Suprapubic skin (tissue), 4 donors: Measurements from ENCODE around the gene OGT. TPM values are rescaled to one million over a fixed set of nuclear protein-coding genes. Genes with fewer than 3 reads are reported as not detected.

Experiments used
- DNase-seq, 2 donors: peaks; one replicate each; pipeline ENCODE4 v3.0.0-alpha.2; 2019; ENCODE audit warnings: low spot score in 2 of 2
- H3K27ac ChIP-seq: fragments of 200-600 bp; sonication (generic); one replicate; pipeline ENCODE4 v1.5.1; 2019
- H3K27me3 ChIP-seq: fragments of 200-600 bp; sonication (generic); one replicate; pipeline ENCODE4 v1.5.1; 2019
- H3K36me3 ChIP-seq: fragments of 200-600 bp; sonication (generic); one replicate; pipeline ENCODE4 v1.5.1; 2019
- H3K4me1 ChIP-seq: fragments of 200-600 bp; sonication (generic); one replicate; pipeline ENCODE4 v1.5.1; 2019
- H3K4me3 ChIP-seq: fragments of 200-600 bp; sonication (generic); one replicate; pipeline ENCODE4 v1.5.1; 2019; ENCODE audit warnings: mild to moderate bottlenecking
- H3K9me3 ChIP-seq: fragments of 200-600 bp; sonication (generic); one replicate; pipeline ENCODE4 v1.5.1; 2019
- EP300 ChIP-seq: sonication (generic); formaldehyde crosslinking; IDR thresholded peaks from one replicate; pipeline ENCODE4 v1.6.1; 2017; ENCODE audit warnings: antibody characterized with exemption
- POLR2A ChIP-seq, 2 donors: fragments of 450-650 bp; IDR thresholded peaks; one replicate each; pipeline ENCODE4 v1.6.1; 2017; ENCODE audit warnings: antibody characterized with exemption in 2 of 2, mild to moderate bottlenecking in 2 of 2, moderate library complexity in 2 of 2
- POLR2AphosphoS5 ChIP-seq, 3 donors: sonication (generic); formaldehyde crosslinking; IDR thresholded peaks; one replicate each; pipeline ENCODE4 v1.6.1; 2017; ENCODE audit warnings: antibody characterized with exemption in 3 of 3
- WGBS: methylation state at CpG from one replicate; pipeline ENCODE4 v1.1.5; 2018; 5-methylcytosine and 5-hydroxymethylcytosine counted together
- total RNA-seq, 4 donors: library from RNA; depleted of rRNA; stranded (reverse); fragments of >200 nt; gene quantifications; one replicate each; pipeline ENCODE4 v1.1.0, GENCODE V29; 2016
- TF ChIP-seq, protein P1 (sequence below), 2 donors: fragments of 200-600 bp in 1 of 2; fragments of 450-650 bp in 1 of 2; sonication (generic) in 1 of 2; IDR thresholded peaks; one replicate each; pipeline ENCODE4 v1.5.1; 2016 to 2019; ENCODE audit warnings: antibody characterized with exemption in 2 of 2, mild to moderate bottlenecking in 1 of 2, moderate library complexity in 1 of 2

Gene OGT
- total RNA-seq, 4 donors from 2014 or later: 133 to 450 (median 159) TPM

GRCh38 chrX:71616672-71617529 lies 84.0 kb downstream of the OGT start:
- H3K4me3 ChIP-seq: no peak overlapping the region
- DNase-seq: no peak
- H3K27ac ChIP-seq: no peak overlapping the region
- TF ChIP-seq POLR2A (IDR thresholded peaks at IDR 0.05) (no peak), POLR2AphosphoS5 (IDR thresholded peaks at IDR 0.05) (no peak), EP300 (no peak)
- TF ChIP-seq, protein P1, sequence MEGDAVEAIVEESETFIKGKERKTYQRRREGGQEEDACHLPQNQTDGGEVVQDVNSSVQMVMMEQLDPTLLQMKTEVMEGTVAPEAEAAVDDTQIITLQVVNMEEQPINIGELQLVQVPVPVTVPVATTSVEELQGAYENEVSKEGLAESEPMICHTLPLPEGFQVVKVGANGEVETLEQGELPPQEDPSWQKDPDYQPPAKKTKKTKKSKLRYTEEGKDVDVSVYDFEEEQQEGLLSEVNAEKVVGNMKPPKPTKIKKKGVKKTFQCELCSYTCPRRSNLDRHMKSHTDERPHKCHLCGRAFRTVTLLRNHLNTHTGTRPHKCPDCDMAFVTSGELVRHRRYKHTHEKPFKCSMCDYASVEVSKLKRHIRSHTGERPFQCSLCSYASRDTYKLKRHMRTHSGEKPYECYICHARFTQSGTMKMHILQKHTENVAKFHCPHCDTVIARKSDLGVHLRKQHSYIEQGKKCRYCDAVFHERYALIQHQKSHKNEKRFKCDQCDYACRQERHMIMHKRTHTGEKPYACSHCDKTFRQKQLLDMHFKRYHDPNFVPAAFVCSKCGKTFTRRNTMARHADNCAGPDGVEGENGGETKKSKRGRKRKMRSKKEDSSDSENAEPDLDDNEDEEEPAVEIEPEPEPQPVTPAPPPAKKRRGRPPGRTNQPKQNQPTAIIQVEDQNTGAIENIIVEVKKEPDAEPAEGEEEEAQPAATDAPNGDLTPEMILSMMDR (IDR thresholded peaks at IDR 0.05): no peak
- no peaks in the 10 kb centered on the region for H3K27me3 ChIP-seq
- 79% methylated on average over 18 of the region's 43 CpGs for WGBS
- H3K36me3 ChIP-seq: peaks cover 14% of the 10 kb centered on the region
- no peaks in the 10 kb centered on the region for H3K9me3 ChIP-seq
- H3K4me1 ChIP-seq: no peaks in the 10 kb centered on the region

- Histone ChIP-seq H3K4me1 (peaks cover 6% of the 10 kb centered on the region), H3K27me3 (no peaks in the 10 kb centered on the region), H3K9me3 (no peaks in the 10 kb centered on the region), H3K27ac (no peak overlapping the region), H3K36me3 (peaks cover 8% of the 10 kb centered on the region), H3K4me3 (no peak overlapping the region)
- TF ChIP-seq EP300 (no peak), POLR2AphosphoS5 (IDR thresholded peaks at IDR 0.05) (no peak), POLR2A (IDR thresholded peaks at IDR 0.05) (no peak)
- DNase-seq: no peak
- 77% methylated on average over 8 of the region's 8 CpGs for WGBS
Observed at GRCh38 chrX:71617742-71618141, 84.8 kb downstream of the OGT start.

- no peak within 1 kb of the TSS for H3K27ac ChIP-seq
- no peak for DNase-seq
- 70% methylated on average over 2 of the region's 4 CpGs for WGBS
Observed at GRCh38 chrX:71618303-71618721, 85.4 kb downstream of the OGT start, which contains the start of gene CXCR3. TSS of gene CXCR3 (minus strand) at chrX:71618511. CDS start at chrX:71618449, 62 bp downstream.

DNA sequence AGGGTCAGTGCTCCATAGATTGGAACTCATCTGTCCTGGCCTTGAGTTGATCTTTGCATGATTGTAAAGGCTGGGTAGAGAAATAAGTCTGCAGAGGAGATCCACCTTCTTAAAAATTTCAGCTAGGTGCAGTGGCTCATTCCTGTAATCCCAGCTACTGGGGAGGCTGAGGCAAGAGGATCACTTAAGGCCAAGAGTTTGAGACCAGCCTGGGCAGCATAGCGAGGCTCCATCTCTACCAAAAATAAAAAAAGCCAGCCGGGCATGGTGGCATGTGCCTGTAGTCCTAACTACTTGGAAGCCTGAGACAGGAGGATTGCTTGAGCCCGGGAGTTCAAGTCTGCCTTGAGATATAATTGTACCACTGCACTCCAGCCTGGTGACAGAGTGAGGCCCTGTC lies 85.9 kb downstream of the OGT start:
- Histone ChIP-seq H3K27me3 (no peaks in the 10 kb centered on the region), H3K4me3 (no peak overlapping the region), H3K27ac (no peak overlapping the region), H3K4me1 (peaks cover 13% of the 10 kb centered on the region), H3K36me3 (peaks cover 3% of the 10 kb centered on the region), H3K9me3 (no peaks in the 10 kb centered on the region)
- TF ChIP-seq POLR2A (IDR thresholded peaks at IDR 0.05) (no peak), POLR2AphosphoS5 (IDR thresholded peaks at IDR 0.05) (no peak), EP300 (no peak)
- TF ChIP-seq, protein P1 (IDR thresholded peaks at IDR 0.05): no peak
- DNase-seq: no peak
- WGBS: 86% methylated on average over 3 of the region's 3 CpGs

More at GRCh38 chrX:71618303-71618721, 85.4 kb downstream of the OGT start, which contains the start of gene CXCR3:
- no peaks in the 10 kb centered on the region for H3K9me3 ChIP-seq
- peaks cover 7% of the 10 kb centered on the region for H3K36me3 ChIP-seq
- H3K4me3 ChIP-seq: no peak within 1 kb of the TSS
- peaks cover 12% of the 10 kb centered on the region for H3K4me1 ChIP-seq
- no peaks in the 10 kb centered on the region for H3K27me3 ChIP-seq
- TF ChIP-seq POLR2AphosphoS5 (IDR thresholded peaks at IDR 0.05) (no peak), POLR2A (IDR thresholded peaks at IDR 0.05) (no peak), EP300 (no peak)
- TF ChIP-seq, protein P1 (IDR thresholded peaks at IDR 0.05): no peak

DNA sequence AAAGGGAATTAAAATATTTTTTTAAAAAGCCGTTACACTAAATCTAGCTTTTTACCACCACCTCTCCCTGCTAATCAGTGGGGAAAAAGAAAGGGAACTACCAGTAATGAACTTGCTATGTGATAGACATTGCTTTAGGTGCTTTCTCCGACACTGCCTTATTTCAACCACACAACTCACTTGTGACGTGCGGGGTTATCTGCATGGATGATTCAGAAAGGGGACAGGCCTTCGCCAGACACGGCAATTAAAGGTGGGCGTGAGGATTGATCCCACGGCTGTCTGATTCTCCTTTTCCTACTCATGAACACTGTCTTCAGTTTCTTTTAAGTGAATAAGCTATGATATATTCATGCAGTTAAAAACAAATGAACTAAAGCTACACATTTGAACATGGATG lies 86.3 kb downstream of the OGT start:
- Histone ChIP-seq H3K4me1 (peaks cover 13% of the 10 kb centered on the region), H3K27ac (no peak overlapping the region), H3K4me3 (no peak overlapping the region), H3K9me3 (no peaks in the 10 kb centered on the region), H3K36me3 (no peaks in the 10 kb centered on the region), H3K27me3 (no peaks in the 10 kb centered on the region)
- TF ChIP-seq POLR2AphosphoS5 (IDR thresholded peaks at IDR 0.05) (no peak), EP300 (no peak), POLR2A (IDR thresholded peaks at IDR 0.05) (no peak)
- TF ChIP-seq, protein P1 (IDR thresholded peaks at IDR 0.05): no peak
- no peak for DNase-seq
- WGBS: 87% methylated on average over 8 of the region's 8 CpGs
